NCI-H82 treated with DMSO at 0.1 percent for 48 hours (cell line): ENCODE measurements around the gene HOXB8.

Experiments
- DNase-seq: peaks from one replicate; lab custom pipeline; 2025; ENCODE audit not compliant: unreplicated experiment; lab: John Stamatoyannopoulos, UW

The HOXB8 gene

DNA sequence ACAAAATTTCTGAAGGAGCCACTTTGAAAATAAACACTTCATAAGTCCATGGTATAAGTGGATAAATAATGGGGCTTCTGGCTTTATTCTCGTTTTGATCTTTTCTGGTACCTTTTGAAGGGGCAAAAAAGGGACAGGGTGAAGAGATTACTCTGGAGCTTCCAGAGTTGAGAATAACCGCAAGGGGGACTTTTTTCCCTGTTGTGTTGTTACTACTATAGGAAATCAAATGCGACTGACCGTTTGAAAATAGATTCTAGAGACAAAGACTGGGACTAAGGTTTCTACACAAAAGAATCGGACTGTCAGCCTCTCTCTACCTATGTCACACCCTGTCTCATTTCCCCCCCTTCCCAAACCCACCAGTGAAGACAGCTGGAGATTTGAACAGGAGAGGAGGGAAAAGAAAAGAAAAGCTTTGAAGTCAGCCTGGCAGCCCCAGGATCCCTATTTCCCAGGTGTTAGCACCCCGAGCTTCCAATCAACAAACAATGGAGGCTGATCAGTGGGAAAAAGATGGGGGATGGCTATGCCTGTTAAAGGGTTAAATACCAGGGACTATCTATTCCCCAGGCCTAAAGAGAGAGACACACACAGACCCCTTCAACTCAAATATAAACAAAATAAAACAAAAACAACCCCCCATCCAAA is 45.3 kb downstream of the HOXB8 start:
- no peak for DNase-seq

DNA sequence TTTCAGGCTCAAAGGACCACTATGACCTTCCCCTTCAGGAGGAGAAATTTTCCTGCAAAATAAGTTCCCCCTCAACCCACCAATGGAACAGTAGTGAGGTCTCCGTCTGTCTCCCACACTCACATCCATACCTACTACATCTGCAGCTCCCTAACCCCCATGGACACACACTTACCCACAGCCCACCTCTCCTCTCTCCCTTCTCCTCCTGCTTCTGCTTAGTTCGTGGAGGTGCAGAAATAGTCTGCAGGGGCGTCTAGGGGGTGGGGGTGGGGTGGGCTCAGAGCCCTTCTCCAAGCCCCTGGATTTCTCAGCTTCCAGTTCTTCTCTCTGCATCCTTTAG is 45.9 kb downstream of the HOXB8 start:
- DNase-seq: no peak

DNA sequence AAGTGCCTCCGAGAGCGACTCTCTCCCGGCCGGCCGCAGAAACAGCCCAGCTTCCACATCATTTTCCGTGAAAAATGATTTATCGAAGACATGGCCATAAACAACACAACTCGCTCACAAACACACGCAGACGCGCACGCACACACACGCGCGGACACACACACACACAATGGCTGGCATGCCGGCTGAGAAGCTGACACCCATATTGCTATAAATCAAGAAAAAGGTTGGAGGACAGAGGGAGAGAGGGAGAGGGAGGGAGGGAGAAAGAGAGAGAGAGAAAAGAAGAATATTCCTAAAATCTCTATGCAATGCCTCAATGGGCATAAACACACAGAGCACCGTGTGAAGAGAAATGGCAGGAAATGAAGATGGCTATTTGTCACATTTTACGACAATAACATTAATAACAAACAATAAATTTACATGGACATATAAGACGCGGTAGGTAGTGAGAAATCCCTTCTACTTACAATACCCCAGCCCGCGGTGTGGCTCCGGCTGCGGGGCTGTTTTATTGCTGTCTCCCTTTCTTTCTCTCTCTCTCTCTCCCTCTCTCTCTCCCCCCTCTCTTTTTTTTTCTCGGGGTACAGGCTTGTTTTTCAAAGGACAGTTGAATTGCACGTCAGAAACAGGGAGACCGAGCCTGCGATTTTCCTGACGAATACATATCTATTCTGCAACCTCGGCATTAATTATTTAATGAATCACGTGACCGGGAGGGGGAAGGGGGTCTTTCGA is 46.4 kb downstream of the HOXB8 start:
- no peak for DNase-seq

DNA sequence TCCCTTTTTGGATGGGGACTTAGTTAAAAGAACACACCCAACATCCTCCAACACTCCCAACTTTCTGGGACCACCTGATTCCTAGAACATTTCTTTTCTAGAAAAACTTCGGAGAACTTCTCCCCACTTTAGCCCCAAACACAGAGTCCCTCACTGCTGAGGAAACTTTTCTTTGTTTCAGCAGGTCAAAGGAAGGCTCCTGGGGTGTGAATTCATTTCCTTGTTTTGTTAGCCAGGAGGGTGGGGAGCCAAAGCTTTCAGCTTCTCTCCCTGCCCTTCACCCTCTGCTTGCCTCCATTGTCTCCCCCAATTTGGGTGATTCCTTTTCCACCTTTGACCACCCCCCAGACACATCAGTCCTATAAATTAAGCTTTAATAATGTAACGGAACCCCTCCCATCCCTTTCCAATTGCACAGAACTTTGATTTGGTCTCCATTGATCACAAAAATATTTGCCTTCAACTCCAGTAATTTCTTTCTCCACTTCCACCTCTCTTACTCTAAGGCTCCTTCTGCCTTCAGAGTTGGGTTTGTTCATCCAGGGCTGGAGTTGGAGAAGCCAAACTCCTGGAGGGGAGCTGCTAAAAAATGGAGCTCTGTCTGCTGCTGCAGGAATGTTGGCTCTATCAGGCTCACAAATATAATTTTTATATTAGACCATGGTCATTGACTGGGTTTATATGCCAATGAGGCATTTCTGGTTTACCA is 47.3 kb downstream of the HOXB8 start:
- no peak for DNase-seq

DNA sequence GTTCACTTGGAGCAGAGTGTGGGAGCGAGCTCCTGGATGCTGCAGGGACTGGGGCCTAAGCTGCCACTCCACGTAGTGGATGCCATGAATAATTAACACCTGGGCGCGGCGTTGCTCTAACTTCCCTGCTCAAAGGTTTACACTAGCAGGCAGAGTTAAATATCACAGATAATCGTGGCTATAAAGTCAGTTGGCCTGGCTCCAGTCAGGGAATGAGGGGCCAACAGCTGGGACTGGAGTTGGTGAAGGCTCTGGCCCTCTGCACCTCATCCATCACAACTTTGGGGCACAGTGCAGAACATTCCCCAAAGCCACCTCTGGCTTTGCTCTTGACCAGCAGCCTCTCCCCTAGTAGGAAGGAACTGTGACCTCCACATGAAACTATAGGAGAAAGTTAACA is 47.9 kb downstream of the HOXB8 start:
- DNase-seq: no peak

DNA sequence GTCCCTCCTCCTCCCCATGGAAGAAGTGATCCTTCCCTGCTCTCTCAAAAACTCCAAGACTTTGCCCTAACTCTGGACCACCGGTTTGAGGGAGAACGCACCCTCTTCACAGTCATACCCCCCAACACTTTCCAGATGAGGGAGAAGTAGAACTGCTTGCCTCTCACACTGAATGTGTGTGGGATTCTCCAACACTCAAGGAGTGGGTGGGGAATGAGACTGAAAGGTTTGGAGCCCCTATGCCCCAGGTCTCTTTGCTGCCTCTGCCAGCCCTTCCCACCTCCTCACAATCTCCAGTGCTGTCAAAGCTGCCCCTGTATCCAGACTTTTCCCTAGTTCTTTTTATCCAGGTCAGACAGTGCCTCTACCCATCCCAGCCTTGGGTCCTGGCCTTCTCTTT is 48.4 kb downstream of the HOXB8 start:
- DNase-seq: no peak

DNA sequence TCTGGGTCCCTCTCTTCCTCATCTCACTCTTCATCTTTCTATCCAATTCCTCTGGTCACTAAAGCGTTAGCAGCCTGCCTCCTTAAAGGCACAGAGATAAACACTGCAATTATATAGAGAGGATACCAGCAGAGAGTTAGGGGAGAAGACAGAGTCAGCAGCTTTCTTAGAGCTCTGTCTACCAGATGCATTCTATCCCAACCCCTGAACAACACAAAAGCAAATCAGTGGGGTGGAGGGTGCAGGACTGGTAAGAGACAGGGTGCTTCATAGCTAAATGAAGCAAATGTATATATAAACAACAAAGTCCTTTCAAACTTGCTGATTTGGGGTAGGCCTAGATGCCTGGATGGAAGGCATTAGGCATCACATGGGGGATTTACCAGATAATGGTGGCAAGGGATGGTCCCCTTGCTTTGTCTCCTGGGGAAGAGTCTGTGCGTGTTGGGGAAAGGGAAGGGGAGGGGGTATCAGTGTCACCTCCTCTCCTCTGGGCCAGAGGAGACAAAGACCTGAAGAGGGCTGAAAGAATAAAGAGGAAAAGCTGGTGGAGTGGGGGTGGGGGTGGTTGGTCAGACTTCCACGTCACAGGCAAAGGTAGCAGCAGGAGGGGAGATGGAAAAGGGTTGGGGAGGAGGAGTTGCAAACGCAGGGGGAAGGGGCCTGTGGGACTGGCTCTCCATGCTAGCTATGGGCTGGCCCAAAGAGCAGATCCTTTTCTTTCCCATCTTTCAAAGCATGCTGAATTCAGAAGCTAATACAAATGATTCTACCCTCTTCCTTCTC is 49.0 kb downstream of the HOXB8 start:
- DNase-seq: no peak

DNA sequence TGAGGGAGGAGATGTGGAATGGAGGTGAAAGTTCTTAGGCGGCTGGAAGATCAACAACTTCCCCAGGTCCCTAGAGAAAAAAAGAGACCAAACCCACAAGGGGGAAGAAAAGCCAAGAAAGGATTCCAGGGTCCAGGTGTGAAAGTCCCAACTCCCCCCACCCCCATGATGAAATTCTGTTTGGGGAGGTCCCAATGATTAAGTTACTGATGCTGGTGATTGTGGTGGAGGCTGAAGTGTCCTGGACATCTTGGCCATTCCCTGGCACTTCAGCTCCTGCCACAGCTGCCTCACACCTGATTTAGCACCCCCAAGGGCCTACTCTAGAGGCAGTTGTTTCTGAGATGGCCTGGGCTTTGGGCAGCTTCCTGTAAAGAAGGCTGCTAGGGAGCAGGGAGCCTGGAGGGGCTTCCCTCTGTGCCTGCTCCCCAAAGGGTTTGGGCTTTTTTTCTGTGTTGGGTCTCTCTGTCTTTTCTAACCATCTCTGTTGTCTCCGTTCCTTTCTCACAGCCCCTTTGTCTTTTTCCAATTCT is 50.0 kb downstream of the HOXB8 start:
- DNase-seq: no peak

DNA sequence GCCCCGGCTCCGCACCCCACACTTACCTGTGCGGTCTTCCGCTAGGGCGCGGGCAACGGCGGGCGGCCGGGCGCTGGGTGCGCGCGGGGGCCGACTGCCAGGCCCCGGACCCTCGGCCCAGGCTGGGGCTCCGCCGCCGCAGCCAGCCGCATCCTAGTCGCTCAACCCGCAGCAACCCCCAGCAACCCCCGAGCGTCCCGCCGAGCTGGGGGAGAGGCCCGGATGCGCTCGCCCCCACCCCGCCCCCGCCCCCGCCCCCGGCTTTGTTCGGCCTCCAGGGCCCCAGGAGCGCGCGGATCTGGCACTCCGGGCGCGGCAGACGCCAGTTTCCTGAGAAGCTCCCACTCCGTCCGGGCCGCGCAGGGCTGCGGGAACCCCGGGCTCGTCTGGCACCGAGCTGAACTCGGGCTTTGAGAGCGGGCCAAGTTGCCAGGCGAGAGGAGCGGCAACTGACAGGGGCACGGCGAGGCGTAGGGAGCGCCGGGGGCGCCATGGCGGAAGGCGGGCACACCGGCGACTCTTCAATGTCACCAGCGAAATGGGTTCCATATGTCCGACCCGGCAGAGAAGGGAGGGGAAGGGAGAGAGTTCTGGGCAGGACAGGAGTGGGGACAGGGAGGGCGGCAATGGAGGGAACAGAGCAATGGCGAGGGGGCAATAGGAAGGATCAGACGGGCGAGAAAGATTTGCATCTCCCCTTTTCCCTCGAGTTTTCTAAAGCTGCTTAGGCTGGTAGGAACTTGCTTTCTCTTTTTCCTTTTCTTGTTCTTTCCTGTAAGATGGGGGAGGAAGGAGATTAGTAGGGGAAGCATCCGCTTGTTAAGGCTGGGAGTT is 50.7 kb downstream of the HOXB8 start:
- no peak for DNase-seq

DNA sequence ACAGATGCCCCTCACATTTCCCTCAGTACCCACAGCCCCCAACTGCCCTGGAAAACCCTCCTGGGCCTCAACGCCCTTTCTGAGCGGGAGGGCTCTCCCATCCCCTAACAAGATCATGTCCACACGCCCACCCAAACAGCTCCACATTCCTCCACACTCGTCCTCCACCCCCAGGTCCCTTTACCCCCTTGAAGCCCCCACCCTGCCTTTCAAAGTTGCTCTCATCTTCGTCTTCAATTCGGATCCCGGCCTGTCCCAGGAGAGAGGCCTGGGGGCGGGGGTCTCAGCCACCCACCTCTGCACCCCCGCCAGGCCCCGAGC is 51.3 kb downstream of the HOXB8 start:
- DNase-seq: no peak

DNA sequence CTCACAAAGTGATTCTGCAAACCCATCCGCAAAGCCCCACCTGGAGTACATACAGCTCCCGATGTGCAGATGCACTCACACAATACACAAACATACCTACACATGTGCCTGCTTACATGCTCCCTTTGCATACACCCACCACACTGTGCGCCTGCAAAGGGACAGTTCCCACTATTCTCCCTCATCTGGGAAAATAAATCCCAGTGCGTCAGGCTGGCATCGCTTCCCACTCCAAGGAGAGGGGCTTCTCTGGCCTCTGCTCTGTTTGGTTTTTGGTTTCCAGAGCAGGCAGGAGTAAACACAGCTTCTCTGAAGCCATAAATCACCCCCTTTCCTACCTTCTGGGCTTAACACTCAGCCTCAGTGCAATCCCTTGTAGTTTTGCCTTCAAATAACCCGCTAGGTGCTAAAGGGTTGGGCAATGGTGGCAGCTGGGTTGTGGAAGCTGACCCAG is 51.7 kb downstream of the HOXB8 start:
- DNase-seq: no peak

DNA sequence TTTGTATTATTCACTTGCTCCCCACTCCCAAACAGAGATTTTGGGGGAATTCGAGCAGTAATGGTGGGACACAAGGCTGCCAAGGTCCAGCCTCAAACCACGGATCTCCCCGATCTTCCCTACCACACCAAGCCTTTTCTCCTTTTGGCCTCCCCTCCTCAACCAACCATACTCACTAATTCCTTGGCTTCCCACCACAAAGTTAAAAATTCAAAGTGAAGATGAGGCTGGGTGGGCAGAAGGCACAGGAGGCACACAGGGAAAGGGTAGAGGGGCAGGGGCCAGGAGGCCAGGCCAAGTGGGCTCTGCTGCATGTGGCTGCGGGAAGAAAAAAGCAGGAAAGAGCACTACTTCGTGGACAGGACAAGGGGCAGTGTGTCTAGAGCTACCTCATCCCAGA is 52.2 kb downstream of the HOXB8 start:
- DNase-seq: no peak
